ENCODE data around the gene NXPE4. TPM values are rescaled to one million over a fixed set of nuclear protein-coding genes. Genes with fewer than 3 reads are reported as not detected.

NXPE4 gene
- total RNA-seq, 1 donor = not detected

DNA sequence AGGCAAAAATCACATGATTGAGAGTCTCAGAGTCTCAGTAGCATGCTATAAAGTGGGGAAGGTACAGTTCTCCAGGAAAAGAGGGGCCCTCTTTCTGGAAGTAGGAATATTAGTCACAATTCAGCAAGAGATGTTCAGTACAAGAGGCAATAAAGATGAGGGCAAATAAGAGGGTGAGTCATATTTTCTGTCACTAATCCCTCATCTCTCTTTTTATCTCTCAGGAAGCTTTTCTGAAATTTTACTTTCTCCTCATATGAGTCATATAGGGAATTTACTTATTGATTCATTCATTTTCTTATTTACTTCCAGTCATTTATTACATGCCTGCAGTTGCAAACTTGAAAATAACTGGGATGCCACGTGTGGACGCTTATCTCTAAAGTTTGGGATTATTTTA, 32.5 kb downstream of the NXPE4 start:
- no peak for DNase-seq (ENCODE audit: low read depth in 2 of 3, low spot score in 2 of 3)

DNA sequence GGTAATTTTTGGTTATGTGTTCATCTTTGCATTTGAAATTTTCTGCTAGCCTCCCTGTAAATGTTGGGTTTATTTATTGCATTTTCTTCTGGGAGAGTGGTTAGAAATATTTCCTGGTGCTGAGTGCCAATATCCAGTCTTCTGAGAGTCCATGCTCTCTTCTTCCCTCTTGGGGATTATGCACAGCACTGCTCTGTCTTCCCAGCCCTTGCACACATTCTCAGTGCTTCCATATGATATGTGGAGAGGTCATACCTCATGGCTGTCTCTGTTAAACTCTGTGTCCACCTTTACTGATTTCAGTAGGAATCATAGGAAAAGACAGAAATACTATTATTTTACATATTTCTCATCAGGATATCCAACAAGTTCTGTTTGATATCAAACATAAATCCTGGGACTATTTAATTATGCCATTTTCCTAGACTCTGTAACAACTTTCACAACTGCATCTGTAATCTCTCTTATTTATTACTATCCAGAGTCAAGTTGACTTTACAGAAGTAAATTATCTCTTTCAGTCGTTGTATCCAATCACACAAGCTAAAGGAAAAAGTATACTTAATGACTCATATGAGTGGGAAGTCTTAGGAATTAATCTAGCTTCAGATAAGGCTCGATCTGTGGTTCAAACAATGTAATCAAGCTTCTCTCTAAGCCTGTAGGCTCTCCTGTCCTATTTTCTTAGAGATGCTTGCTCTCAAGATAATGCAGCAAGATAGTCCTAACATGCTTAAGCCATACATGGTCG, 33.2 kb downstream of the NXPE4 start:
- DNase-seq (ENCODE audit: low read depth in 2 of 3, low spot score in 2 of 3) = no peak

DNA sequence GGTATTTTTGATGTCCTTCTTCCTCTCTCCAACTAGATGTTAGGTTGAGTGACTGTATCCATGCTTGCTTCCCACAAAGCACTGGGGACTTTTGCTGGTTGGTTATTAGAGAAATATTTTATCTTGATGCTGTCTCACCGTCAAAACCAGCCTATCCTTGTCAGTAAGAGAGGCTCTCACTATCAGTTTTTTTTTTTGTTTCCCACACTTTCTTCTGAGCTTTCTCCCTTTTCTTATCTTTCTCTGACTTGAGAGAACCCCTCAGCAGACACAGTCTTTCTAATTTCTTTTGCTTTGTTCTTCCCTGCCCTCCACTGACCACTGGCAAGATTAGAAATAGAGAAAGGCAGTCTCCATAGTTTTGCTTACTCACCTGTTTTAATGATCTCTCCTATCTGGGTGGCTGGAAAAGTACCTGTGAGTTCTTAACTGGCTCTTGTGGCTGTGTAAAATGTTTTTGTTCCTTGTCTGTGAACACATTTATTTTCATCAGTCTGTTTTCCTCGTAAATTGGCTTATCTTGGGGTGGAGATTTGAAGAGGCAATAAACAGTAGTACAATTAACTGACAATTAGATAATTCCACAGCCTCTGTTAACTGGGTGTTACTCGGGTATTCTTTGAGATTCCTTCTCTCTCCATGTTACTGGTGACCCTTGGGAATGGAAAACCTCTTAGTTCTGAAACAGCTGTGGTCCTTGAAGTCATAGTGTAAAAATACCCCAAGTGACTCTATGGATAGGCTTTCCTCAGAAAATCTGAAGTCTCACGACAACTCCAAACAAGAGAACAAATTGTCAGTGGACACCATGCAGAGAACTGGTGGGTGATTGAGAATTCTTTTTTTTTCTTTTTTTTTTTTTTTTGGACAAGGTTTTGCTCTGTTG, 35.9 kb downstream of the NXPE4 start, which contains the start of gene NXPE1:
NXPE1 (minus strand) TSS at position 457 of the 886 bp plus-strand sequence. CDS start 8,680 bp downstream, outside the sequence.
- no peak for DNase-seq (ENCODE audit: low read depth in 2 of 3, low spot score in 2 of 3)

DNA sequence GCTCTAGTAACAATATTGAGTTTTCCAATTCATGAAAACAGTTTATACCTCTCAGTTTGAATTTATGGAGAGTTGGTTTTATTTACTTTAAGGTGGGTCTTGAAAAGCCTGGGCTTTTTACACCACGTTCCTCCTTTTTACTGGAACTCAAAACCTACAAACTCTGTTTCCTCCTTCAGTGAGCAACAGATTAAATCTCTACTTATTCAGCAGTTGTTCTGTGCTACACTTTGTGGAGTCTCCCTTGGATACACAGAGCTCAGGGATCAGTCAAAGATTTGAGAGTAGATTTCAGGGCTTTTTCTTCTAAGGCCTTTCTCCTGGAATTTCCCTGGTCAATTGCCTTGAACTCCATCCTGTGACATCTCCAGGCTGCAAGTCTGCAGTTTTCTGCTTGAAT, 39.5 kb downstream of the NXPE4 start:
- no peak for DNase-seq (ENCODE audit: low read depth in 2 of 3, low spot score in 2 of 3)

DNA sequence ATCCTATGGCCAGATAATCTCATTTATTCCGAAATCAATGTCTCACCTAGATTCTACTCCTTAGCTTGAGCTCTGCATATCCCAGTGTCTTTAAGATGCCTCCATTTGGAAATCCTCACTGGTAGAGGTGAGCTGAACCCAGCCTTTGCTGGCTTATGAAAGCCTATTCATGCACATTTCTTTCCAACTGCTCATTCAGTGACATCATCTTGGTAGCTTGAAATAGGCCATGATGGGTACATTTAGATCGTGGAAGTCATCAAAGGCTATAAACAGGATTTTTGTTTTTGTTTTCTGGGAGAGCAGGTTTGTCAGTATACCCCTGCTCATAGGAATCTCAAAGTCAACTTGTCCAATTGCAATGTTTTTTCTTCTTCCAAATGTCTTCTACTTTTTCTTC, 41.9 kb downstream of the NXPE4 start:
- DNase-seq (ENCODE audit: low read depth in 2 of 3, low spot score in 2 of 3) = no peak

GRCh38 chr11:114551060-114551459, 44.5 kb downstream of the NXPE4 start:
- DNase-seq (ENCODE audit: low read depth in 2 of 3, low spot score in 2 of 3) = no peak

GRCh38 chr11:114525682-114526081, 69.9 kb downstream of the NXPE4 start:
- DNase-seq (ENCODE audit: low read depth in 2 of 3, low spot score in 2 of 3) = no peak

- DNase-seq (ENCODE audit: low read depth in 2 of 3, low spot score in 2 of 3) = no peak
Measured at GRCh38 chr11:114524122-114524521, 71.5 kb downstream of the NXPE4 start.

DNA sequence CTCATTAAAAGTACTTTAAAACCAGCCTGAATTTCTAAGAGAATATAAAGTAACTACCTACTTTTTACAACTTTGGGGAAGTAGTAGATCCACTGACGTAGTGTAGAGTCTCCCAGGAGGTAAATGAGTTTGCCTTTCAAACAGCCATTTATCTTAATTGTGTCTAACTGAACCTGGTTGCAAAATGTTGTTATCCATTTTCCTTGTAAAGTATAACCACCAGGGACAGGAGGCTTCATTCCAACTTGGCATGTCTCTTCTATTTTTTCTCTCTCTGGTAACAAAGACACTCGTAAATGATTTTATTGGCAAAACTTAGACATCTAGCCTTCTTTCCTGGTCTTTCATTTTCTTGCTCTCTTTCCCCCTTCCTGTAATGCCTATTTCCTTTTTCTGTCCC, 72.8 kb downstream of the NXPE4 start:
- no peak for DNase-seq (ENCODE audit: low read depth in 2 of 3, low spot score in 2 of 3)

Small RNA genes lying within 50 kb of the gene (small RNA-seq; reads per million reads assigned to genes)
- not detected for gene RF01210

Other genes with a start within 250 kb of the NXPE4 start
- 27.7 TPM for gene C11orf71, start 195.3 kb downstream of the NXPE4 start, total RNA-seq
- 31.8 TPM for gene RBM7, start 195.1 kb downstream of the NXPE4 start, total RNA-seq
- gene REXO2, start 156.3 kb downstream of the NXPE4 start, total RNA-seq = 78.9 TPM
- not detected for gene NXPE1, start 35.9 kb downstream of the NXPE4 start, total RNA-seq
- gene NXPE2, start 82.7 kb upstream of the NXPE4 start, total RNA-seq = not detected